ENCODE results near the gene ARHGEF10L.

Gene ARHGEF10L

DNA sequence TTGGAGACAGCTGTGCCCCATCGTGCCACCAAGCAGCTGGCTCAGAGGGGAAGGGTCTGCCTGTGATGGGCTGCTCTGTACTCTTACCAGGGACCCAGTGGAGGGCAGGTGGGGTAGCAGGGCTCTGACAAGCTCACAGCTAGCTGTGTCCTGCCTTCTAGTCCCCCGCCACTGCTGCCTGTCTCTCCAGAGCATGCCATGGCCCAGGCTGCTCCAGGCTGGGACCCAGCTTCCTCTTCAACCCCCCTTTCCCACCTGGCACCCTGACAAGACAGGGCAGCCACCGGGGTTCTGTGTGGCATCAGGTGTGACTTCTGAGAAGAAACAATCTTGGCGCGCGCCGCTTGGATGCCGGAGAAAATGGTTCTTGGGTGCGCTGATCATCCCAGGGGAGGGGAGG lies 123.3 kb downstream of the ARHGEF10L start:
- no peak for DNase-seq

DNA sequence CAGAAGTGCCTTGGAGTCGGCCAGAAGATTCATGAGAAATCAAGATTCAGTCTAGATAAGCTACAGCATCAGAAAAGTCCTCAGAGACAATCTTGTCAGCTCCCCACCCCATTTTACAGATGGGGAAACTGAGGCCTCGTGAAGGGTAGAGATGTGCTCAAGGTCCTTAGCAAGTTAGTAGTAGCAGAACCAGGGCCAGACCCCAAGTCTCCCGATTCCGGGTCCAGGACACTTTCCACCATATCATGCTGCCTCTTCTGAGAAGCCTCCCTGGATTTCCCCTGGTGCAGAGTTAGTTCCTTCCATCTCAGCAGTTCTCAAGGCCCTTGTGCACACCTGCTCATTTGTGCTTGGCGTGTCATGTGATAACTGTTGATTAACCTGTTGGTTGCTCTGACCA lies 124.1 kb downstream of the ARHGEF10L start:
- no peak for DNase-seq

DNA sequence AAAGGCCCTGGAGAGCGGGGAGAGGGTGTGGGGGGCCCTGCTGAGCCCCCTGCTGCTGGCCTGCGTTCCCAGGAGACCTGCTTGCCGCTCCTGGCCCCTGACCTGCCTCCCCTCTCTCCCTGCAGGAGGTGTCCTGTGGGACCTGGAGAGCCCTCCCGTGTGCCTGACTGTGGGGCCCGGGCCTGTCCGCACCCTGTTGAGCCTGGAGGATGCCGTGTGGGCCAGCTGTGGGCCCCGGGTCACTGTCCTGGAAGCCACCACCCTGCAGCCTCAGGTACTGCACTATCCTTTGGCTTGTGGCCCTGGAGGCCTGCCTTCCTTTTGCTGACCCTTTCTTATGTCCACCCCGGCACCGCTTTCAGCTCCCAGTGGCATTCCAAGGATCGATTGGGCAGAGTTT lies 124.8 kb downstream of the ARHGEF10L start:
- DNase-seq: no peak

DNA sequence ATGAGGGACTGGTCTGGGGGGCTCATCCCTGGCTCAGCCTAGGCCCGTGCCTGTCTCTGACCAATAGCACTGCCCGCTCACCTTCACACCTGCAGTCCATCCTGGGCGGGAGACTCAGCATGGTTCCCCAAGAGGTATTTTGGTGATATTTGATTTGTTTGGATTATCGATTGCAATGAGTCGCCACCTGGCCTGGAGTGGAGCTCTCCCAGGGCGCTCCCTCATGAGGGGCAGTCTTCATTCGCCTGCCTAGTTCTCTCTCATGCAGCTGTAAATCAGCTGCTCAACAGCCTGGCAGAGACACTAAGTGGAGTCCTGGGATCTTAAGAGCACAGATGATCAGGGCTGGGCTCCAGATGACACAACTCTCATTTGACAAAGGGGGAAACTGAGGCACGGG lies 125.6 kb downstream of the ARHGEF10L start:
- peak; percentile 77 for DNase-seq

DNA sequence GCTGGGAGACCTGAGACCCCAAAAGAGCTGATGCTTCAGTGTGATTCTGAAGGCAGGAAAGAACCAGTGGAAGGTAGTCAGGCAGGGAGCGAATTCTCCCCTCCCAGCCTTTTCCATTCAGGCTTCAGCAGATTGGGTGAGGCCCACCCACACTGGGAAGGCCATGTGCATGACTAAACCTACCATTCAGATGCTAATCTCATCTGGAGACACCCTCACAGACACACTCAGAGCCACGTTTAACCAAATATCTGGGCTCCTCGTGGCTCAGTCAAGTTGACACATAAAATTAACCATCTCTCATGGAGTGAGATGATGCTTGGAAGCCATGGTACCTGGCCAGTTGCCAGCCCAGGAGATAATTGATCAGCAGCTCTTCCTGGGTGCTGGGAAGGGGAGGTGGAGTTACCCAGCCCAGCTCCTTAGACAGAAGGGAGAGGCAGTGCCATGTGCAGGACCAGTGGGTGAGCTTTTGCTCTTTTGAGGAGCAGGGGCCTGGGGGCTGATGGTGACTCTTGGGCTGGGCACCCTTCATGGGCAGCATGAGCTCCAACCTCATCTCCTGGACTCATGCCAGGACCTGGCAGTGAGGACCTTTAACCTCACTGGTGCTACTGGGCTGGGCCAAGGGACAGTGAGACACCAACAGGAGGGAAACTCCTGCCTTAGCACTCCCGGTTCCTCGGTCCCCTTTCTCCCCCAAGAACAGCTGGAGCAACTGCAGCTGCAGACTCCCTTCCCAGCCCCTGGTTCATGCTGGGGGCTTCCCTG lies 126.6 kb downstream of the ARHGEF10L start:
- peak; percentile 42 for DNase-seq

DNA sequence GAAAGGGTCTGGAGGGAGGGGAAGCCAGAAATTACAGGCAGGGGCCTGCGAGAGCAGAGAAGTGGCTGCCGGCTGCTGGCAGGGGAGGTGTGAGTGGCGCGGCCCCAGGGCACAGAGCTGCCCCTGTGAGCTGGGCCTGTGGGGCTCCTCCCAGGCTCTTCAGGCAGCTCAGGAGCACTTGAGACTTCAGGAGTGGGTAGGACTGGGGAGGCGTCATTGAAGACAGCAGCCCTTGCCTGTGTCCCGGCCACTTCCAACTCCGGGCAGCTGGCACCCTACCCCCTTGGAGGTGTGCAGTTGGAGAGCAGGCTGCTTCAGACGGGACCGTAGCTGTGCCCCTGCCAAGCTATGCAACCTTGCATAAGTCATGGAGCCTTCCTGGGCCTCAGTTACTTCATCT lies 128.1 kb downstream of the ARHGEF10L start:
- no peak for DNase-seq

DNA sequence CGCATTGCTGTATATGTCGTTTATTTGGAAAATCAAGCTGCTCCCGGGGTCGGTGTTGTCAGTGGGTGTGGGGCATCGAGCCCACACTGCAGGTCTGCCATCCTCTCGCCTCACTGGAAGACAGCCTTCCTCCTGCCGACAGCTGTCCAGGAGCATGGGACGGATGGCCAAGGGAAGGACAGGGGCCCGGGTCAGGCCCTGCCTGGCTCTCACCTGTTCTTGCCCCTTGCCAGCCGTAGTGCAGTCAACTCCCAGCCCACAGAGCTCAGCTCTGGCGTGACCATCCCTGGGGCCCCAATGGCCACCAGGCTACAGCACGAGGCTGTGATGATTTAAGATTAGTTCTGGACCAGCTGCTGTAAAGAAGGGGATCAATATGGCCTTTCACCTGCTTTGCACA lies 128.7 kb downstream of the ARHGEF10L start:
- no peak for DNase-seq

DNA sequence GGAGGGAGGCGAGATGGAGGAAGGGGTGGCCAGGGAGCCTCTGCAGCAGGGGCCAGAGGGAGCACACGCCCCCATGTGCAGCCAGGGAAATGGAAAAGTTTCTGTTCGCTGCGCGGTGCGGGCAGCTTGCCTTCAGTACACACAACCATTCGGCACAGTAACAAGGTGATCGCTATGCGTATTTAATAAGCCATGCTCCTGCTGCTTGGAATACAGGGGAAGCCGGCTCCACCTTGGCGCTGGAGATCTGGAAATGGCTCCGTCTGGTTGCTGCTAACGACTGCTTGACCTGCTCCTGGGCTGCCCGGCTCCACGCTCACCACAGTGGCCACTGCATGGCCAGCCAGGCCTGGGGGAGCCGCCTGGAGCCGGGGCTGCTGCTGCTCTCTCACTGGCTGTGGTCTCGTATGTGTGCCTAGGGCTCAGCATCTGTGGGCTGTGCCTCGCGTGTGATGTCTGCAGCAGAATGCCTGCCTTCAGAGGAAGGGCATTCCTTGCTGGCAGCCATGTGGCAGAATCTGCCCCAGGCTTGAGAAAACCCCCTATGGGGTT lies 129.2 kb downstream of the ARHGEF10L start:
- DNase-seq: peak; percentile 12

DNA sequence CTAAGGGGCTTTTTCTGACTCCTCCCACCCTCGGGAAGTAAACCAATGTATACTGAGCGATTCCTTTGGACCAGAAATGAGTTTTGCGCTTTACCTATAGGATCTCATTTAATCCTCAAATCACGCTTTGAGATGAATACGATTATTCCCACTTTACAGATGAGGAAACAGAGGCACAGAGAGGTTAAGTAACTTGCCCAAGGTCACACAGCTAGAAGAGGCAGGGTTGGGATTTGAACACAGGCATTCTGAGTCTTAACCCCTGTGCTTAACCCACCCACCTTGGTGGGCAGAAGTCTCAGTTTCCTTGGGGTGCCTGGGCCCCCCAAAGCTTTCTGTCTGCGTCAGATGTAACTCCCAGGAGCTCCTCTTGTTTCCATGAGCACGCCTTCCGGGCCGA lies 129.8 kb downstream of the ARHGEF10L start:
- DNase-seq: no peak

DNA sequence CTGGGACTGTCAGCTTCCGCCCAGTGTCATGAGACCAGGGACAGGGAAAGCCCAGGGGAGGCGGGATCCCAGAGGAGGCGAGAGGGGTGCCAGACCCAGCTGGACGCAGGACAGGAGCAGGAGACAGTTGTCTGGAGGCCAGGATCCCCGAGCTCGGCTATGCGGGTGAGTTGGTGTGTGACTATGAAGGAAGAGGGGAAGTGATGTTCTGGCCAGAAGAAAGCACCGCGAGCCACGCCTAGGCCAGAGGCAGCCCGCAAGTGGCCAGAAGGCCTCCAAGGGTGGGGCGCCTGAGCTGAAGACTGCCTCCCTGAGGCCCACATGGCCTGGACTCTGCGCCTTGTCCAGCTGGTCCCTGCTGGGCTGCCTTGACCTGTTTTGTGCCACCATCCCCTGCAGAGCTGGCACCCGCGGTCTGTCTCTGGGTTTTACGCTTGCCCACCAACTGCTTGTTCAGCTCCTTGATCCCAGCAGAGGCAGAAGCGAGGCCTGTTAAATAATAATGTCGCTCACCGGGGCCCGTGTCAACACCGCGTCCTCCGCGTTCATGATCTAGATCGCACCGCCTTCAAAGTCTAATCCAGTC lies 130.5 kb downstream of the ARHGEF10L start:
- DNase-seq: no peak

DNA sequence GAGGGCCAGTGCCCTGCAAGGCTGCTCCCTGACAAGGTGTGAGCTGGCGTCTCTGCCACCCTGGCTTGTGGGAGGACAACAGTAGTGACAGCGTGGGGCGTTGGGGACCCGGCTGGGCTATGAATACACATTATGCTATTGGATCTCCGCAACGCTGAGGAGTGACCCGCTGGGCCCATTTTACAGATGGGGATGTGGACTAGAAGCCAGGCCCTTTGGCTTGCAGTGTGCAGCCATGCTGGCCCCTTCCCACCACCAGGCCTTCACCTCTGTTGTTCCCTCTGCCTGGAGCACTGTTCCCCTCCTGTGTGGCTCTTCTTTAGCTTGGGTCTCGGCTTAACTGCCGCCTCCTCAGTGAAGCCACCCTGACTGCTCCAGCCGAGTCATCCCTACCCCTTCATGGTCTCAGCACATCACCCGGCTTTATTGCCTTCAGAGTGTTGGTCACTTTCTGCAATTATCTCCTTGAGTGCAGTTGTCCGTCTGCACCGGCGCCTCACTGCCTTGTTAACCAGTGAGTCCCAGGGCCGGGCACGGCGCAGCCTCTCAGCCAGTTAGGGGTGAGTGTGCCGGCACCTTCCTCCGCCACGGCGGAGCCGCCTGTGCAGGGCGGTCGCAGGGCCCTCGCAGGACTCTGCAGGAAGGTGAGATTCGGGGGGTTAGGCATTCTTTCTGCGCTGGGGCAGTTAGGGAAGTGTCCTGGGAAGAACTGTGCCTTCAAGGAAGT lies 131.3 kb downstream of the ARHGEF10L start:
- DNase-seq: no peak

DNA sequence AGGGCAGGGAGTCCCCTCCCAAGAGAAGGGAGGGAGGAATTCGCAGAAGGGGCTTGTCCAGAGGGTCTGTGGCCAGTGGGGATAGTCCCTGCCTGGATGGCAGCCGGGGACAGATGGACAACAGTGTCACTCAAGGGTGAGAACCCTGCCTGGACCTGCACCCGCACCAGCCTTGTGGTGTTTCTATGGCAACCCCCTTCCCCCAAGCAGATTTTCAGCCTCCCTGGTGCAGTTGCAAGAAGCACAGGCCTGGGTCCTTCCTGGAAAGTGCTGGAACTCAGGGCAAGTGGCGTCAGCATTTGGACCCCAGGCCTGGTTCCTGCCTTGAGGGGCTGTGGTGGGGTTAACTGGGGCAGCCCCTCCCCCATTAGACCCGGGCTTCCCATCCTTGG lies 131.8 kb downstream of the ARHGEF10L start:
- DNase-seq: no peak

DNA sequence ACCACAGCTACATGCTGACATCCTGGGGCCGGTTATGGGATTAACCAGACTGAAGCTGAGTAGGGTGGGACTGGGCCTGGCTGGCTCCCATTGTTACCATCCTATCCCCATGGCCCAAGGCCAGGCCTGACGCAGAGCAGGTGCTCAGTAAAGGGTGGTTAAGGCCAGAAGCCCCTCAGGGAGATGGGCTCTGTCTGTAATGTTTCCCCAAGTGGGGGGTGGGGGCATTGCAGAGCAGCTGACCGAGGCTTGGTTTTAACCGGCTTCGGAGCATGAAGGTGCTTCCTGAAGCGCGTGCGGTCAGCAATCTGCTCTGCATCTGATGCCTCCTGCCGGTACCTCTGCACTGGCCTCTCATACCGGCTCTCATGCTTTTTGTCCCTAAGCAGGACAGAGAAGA lies 132.2 kb downstream of the ARHGEF10L start:
- DNase-seq: no peak

DNA sequence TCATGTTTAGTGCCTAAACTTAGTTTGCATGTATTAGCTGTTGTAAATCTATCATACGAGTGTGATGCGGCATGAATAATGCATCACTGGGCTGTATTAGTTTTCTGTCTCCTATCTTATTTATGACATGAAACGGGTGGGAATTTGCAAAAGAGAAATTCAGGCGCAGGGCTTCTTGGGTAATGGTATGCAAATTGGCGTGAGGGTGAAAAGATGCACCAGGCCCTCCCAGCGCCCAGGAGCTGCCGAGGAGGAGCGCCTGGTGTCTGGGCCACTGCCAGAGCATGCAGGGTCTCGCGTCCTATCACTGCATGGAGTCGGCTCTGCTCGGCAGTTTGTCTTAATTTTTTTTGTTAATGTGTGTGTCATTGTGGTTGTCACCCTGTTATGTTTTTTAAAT lies 132.7 kb downstream of the ARHGEF10L start:
- no peak for DNase-seq

DNA sequence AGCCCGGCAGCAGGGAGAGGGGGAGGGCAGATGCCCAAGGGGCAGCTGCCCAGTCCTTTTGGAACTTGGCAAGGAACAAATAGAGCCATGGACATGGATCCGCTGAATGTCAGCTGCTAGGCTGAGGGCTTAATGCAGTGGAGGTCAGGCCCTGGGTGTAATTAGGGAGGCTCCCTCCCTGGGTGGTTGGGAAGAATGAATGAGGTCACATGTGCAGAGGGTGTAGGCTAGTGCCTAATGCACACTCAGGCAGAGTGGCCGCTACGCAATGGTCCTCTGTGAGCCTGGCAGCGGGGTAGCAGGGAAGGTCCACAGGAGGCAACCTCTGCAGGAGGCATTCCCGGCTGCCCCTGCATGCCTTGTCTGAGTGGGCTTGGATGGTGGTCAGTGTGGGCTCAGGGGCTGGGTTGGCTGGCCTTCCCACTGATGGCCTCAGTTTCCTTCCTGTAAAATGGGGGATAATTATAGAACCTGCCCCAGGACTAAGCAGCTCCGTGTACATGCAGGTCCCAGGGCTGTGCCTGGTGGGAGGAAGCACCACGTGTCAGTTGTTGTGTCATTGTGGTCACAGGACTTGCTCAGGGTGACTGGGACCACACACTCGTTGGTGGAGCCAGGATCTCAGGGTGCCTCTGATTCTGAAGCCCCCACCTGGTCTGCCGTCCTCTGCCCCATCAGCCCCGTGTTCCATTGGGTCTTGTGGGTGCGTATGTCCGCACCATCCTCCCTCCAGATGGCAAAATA lies 134.0 kb downstream of the ARHGEF10L start:
- no peak for DNase-seq

DNA sequence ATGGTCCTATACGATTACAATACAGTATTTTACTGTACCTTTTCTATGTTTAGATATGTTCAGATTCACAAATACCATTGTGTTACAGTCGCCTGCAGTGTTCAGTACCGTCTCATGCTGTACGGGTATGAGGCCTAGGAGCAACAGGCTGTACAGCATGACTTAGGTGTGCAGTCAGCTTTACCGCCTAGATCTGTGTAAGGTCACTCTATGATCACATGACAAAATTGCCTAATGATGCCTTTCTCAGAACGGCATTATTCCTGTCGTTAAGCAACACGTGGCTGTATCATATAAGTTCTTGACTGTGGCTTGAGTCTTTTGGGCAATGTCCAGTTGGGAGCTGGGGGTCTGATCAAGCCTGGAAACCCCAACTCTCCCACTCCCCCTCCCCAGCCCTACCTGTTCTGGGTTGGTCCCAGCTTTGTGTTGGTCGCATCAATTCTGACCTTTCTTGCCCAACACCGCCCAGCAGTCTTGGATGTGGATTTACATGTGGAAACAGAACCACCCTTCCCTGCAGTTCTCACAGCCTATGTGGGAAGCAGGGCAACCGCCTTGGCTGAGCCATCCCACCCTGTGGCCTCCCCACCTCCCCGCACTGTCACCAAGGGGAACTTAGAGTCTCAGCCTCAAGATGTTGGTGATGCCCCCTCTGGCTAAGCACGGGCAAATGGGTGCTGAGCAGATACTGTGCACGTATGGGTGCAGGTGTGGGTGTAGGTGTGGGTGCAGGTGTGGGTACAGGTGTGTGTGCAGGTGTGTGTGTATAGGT lies 135.4 kb downstream of the ARHGEF10L start:
- no peak for DNase-seq

DNA sequence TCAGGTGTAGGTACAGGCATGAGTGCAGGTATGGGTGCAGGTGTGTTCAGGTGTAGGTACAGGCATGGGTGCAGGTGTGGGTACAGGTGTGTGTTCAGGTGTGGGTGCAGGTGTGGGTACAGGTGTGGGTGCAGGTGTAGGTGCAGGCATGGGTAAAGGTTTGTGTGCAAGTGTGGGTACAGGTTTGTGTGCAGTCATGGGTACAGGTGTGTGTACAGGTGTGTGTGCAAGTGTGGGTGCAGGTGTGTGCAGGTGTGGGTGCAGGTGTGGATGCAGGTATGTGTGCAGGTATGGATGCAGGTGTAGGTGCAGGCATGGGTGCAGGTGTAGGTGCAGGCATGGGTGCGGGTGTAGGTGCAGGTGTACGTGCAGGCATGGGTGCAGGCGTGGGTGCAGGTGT lies 136.2 kb downstream of the ARHGEF10L start:
- DNase-seq: no peak

DNA sequence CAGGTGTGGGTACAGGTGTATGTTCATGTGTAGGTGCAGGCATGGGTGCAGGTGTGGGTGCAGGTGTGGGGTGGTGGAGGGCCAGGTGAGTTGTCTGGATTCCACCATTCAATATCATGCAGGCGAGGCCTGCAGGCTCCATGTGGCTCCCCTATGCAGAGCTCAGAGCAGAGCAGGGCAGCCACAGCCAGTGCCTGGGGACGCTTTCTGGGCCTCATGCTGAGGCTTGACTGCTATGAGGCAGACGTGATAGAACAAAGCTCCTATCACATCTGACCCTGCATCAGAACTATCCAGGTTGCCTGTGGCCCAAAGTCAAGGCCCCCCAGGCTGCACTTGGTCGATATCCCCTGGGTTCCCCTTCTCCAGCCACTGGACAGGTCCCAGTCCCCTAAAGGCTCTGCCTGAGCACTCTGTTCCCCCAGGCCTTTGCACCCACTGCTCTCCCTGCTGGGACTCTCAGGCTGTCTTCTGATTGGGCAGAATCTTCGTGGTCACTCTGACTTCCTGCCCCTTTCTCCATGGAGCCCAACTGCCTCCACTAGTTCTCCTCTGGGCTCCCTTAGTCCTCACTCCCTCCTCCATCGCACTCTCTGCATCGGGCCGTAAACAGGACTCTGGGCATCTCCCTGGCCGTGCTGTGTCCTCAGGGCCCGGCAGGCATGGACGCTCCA lies 137.0 kb downstream of the ARHGEF10L start:
- no peak for DNase-seq

DNA sequence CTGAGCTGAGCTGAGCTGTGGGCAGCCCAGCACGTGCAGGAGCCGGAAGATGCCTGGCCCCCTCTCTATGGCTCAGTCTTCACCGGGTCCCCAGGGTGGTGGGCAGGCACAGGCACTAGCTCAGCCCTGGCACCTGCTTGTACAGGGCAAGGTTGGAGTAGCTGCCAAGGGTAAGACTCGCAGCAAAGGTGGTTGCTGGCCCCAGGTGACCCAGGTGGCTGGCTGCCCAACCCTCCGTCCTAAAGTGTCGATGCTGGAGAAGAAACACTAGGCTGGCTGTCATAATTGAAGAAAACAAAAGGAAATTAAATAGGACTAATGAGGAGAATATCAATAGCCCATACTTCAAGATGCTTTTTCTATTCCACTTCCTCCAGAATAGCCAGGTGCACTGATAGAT lies 138.5 kb downstream of the ARHGEF10L start:
- DNase-seq: no peak

DNA sequence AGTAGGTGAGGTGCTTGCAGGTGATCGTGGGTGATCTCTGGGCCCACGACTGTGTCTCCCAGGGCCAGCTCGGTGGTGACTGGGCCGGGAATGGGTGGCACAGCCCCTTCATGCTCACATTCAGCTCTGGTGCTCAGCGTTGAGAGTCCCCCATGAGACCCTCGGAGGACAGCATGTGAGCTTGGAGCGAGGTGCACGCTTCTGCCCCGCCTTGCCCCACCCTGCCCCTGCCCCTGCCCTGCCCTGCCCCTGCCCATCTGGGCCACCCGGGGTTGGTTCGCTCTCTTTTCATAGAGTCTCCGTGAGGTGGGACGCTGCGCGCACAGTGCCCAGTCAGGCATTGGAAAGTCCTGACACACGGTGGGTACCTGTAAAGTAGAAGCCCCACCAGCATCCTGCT lies 140.4 kb downstream of the ARHGEF10L start:
- DNase-seq: no peak

DNA sequence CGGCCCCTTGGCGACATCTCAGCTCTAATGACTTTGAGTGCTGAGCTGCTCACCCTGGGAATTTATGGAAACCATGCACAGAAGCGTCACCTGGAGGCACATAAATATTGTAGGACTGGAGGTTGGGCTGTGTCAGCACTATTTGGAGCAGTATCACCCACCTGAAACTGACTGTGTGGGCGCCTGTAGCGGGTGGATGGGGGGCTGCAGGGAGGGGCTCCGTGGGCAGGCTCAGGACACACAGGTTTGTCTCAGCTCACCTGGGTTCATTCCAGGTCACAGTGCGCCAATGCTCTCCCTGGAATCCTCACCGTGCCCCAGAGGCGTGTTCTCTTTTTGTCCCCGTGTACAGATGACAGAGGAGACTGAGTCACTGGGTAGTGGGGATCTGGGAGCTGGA lies 140.8 kb downstream of the ARHGEF10L start:
- no peak for DNase-seq

DNA sequence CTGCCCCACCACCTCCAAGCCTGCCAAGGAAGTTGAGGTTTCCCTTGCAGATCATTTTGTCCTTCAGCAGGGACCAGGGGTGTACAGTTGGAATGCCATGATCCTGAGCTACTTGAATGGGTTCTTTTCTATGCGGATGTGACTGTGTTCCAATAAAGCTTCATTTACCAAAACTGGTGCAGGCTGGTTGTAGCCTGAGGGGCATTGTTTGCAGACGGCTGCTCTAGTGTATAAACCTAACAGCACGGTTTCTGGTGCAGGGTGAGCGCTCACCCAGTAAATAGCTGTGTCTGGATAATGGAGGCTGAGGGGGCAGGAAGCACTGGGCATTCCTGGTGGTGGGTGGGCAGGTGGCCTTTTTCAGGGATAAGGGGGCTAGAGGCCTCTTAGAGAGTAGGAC lies 142.9 kb downstream of the ARHGEF10L start:
- no peak for DNase-seq
